ENCODE results near the gene MIA3. TPM values are rescaled to one million over a fixed set of nuclear protein-coding genes. Genes with fewer than 3 reads are reported as not detected.

Gene MIA3
- total RNA-seq: 68.8 and 79.6 TPM in 2 replicates

GRCh38 chr1:222618001-222618879, at the start of gene MIA3:
Gene MIA3, plus strand, starts transcription at chr1:222618097. Its CDS starts 14 bp downstream, at chr1:222618111.
- Histone ChIP-seq H3K79me2 (ENCODE audit: insufficient read depth, low read length) (peaks cover 30% of the 10 kb centered on the region), H4K20me1 (ENCODE audit: insufficient read depth, low read length) (peaks cover 7% of the 10 kb centered on the region), H3K9me3 (ENCODE audit: low read depth, low read length) (no peaks in the 10 kb centered on the region), H3K4me1 (ENCODE audit: insufficient read depth, low read length) (peaks cover 16% of the 10 kb centered on the region), H3K36me3 (ENCODE audit: insufficient read depth, low read length) (peaks cover 7% of the 10 kb centered on the region), H2AFZ (ENCODE audit: low read length) (peak within 1 kb of the TSS; percentile 82), H3K27me3 (ENCODE audit: insufficient read depth, low read length) (peaks cover 8% of the 10 kb centered on the region), H3K27ac (ENCODE audit: low read depth, low read length) (peak within 1 kb of the TSS; percentile 67), H3K4me2 (ENCODE audit: insufficient read depth, low read length) (peak within 1 kb of the TSS; percentile 84), H3K4me3 (ENCODE audit: insufficient read depth, low read length) (peak within 1 kb of the TSS; percentile 83)
- TF ChIP-seq CTCF (IDR thresholded peaks at IDR 0.05; ENCODE audit: extremely low read depth, low read depth, low read length): no peak
- peak; percentile 98 for DNase-seq (ENCODE audit: insufficient read length, low spot score, missing footprints)

- no peaks in the 10 kb centered on the region for H4K20me1 ChIP-seq (ENCODE audit: insufficient read depth, low read length)
- H3K36me3 ChIP-seq (ENCODE audit: insufficient read depth, low read length): peaks cover 13% of the 10 kb centered on the region
- H3K27me3 ChIP-seq (ENCODE audit: insufficient read depth, low read length): no peaks in the 10 kb centered on the region
- H3K4me3 ChIP-seq (ENCODE audit: insufficient read depth, low read length): no peak overlapping the region
- no peak overlapping the region for H3K4me2 ChIP-seq (ENCODE audit: insufficient read depth, low read length)
- H3K27ac ChIP-seq (ENCODE audit: low read depth, low read length): no peak overlapping the region
- no peaks in the 10 kb centered on the region for H3K4me1 ChIP-seq (ENCODE audit: insufficient read depth, low read length)
- no peak overlapping the region for H2AFZ ChIP-seq (ENCODE audit: low read length)
- no peak for DNase-seq (ENCODE audit: insufficient read length, low spot score, missing footprints)
- no peaks in the 10 kb centered on the region for H3K9me3 ChIP-seq (ENCODE audit: low read depth, low read length)
- no peak for TF ChIP-seq CTCF (IDR thresholded peaks at IDR 0.05; ENCODE audit: extremely low read depth, low read depth, low read length)
- H3K79me2 ChIP-seq (ENCODE audit: insufficient read depth, low read length): no peaks in the 10 kb centered on the region
Observed at GRCh38 chr1:222570837-222571236, 47.1 kb upstream of the MIA3 start.

- no peak overlapping the region for H3K4me3 ChIP-seq (ENCODE audit: insufficient read depth, low read length)
- no peak for TF ChIP-seq CTCF (IDR thresholded peaks at IDR 0.05; ENCODE audit: extremely low read depth, low read depth, low read length)
- peaks cover 4% of the 10 kb centered on the region for H3K79me2 ChIP-seq (ENCODE audit: insufficient read depth, low read length)
- no peaks in the 10 kb centered on the region for H3K27me3 ChIP-seq (ENCODE audit: insufficient read depth, low read length)
- H3K4me1 ChIP-seq (ENCODE audit: insufficient read depth, low read length): peaks cover 7% of the 10 kb centered on the region
- H3K9me3 ChIP-seq (ENCODE audit: low read depth, low read length): no peaks in the 10 kb centered on the region
- H2AFZ ChIP-seq (ENCODE audit: low read length): no peak overlapping the region
- no peak overlapping the region for H3K4me2 ChIP-seq (ENCODE audit: insufficient read depth, low read length)
- DNase-seq (ENCODE audit: insufficient read length, low spot score, missing footprints): no peak
- no peak overlapping the region for H3K27ac ChIP-seq (ENCODE audit: low read depth, low read length)
- H4K20me1 ChIP-seq (ENCODE audit: insufficient read depth, low read length): peaks cover 3% of the 10 kb centered on the region
- H3K36me3 ChIP-seq (ENCODE audit: insufficient read depth, low read length): peaks cover 18% of the 10 kb centered on the region
Observed at GRCh38 chr1:222579316-222579715, 38.6 kb upstream of the MIA3 start.

- Histone ChIP-seq H3K4me1 (ENCODE audit: insufficient read depth, low read length) (peaks cover 7% of the 10 kb centered on the region), H4K20me1 (ENCODE audit: insufficient read depth, low read length) (peaks cover 3% of the 10 kb centered on the region), H3K27me3 (ENCODE audit: insufficient read depth, low read length) (no peaks in the 10 kb centered on the region), H3K9me3 (ENCODE audit: low read depth, low read length) (no peaks in the 10 kb centered on the region), H3K27ac (ENCODE audit: low read depth, low read length) (peak overlapping the region; percentile 15), H2AFZ (ENCODE audit: low read length) (no peak overlapping the region), H3K79me2 (ENCODE audit: insufficient read depth, low read length) (peaks cover 18% of the 10 kb centered on the region), H3K4me2 (ENCODE audit: insufficient read depth, low read length) (no peak overlapping the region), H3K4me3 (ENCODE audit: insufficient read depth, low read length) (no peak overlapping the region), H3K36me3 (ENCODE audit: insufficient read depth, low read length) (peaks cover 30% of the 10 kb centered on the region)
- DNase-seq (ENCODE audit: insufficient read length, low spot score, missing footprints): peak; percentile 37
- TF ChIP-seq CTCF (IDR thresholded peaks at IDR 0.05; ENCODE audit: extremely low read depth, low read depth, low read length): no peak
Observed at GRCh38 chr1:222582099-222582774, 35.7 kb upstream of the MIA3 start.
